ENCODE measurements around the gene TRAPPC8.

DNA sequence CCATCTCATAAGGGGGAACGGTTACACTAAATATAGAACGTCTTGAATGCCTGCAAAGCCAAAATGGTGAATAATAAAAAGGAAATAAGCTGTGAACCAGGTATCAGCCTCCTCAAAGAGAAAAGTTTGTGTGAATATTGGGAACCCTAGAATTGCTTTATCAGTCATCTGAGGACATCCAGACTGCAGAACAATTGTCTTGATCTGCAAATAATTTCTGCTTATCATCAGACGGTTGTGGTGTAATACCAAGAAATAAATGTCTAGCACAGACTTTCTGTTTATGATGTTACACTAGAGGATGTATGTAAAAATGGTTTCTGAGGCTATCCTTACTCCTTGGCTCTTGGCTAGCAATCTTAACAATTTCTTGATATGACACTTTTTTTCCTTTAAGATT is 128.8 kb downstream of the TRAPPC8 start:
- no peak for TF ChIP-seq CTCF (IDR thresholded peaks at IDR 0.05)
- no peak for TF ChIP-seq POLR2A (IDR thresholded peaks at IDR 0.05)
